BJ (cell line): Measurements from ENCODE around the gene LZTR1. TPM values are rescaled to one million over a fixed set of nuclear protein-coding genes. Genes with fewer than 3 reads are reported as not detected.
"Not testable (repeated sequence)": the region's sequence is repeated elsewhere in the genome, so short reads cannot be mapped to it uniquely, and the experiment has no call there.

Experiments used
- CTCF ChIA-PET: fragments of 350-600 bp; formaldehyde crosslinking; extraction: SDS; loops from one replicate; lab custom pipeline; 2021; ENCODE audit warnings: antibody characterized with exemption, inconsistent platforms; lab: Yijun Ruan, JAX
- POLR2A ChIA-PET: fragments of 300-600 bp; sonication (Branson Sonifier 250); formaldehyde crosslinking; extraction: SDS; loops from one replicate; lab custom pipeline; 2021; ENCODE audit warnings: antibody characterized with exemption; lab: Charles Lee
- DNase-seq: peaks from one replicate; pipeline ENCODE4 v3.0.0-alpha.2; 2011; ENCODE audit warnings: low read depth
- H3K27me3 ChIP-seq: 2 replicates; pipeline ENCODE4 v1.6.0; 2011; ENCODE audit warnings: low read length; ENCODE audit not compliant: control insufficient read depth, insufficient read depth
- H3K36me3 ChIP-seq: 2 replicates; pipeline ENCODE4 v1.5.1; 2011; ENCODE audit warnings: low read length; ENCODE audit not compliant: control insufficient read depth, insufficient read depth
- H3K4me3 ChIP-seq: 2 replicates; pipeline ENCODE4 v1.5.1; 2011; ENCODE audit warnings: low read depth, mild to moderate bottlenecking, control low read depth, low read length
- CTCF ChIP-seq: IDR thresholded peaks from 2 replicates; pipeline ENCODE4 v1.5.1; 2011; ENCODE audit warnings: low read depth, mild to moderate bottlenecking, control low read depth, inconsistent platforms, low read length, moderate library complexity; ENCODE audit not compliant: insufficient read depth
- polyA plus RNA-seq: library from polyadenylated mRNA; depleted of rRNA; stranded (reverse); fragments of >200 nt; gene quantifications from 2 replicates; pipeline ENCODE4 v1.2.3, GENCODE V29; 2011

Gene LZTR1
- polyA plus RNA-seq, 1 experiment = 45.9 TPM

- CTCF ChIA-PET = interaction anchor here (0.9 to 2.1 kb wide), 4 partner anchors 10 to 114 kb away, joined by 3 to 5 read pairs (median 4); partner anchors contain the start of gene LZTR1
- POLR2A ChIA-PET = no interaction called here
- Histone ChIP-seq H3K27me3 (no peaks in the 10 kb centered on the region), H3K36me3 (peaks cover 22% of the 10 kb centered on the region), H3K4me3 (peak overlapping the region; percentile 71)
- no peak for DNase-seq
- 0 out of 2 replicates have a peak, but pooled peaks have one; percentile 8 for TF ChIP-seq CTCF
Measured at GRCh38 chr22:21000207-21000986, 18.3 kb downstream of the LZTR1 start.

- peaks cover 20% of the 10 kb centered on the region for H3K36me3 ChIP-seq
- DNase-seq = no peak
- POLR2A ChIA-PET = no interaction called here
Measured at GRCh38 chr22:21000987-21001600, 19.0 kb downstream of the LZTR1 start.

GRCh38 chr22:21001601-21002325 lies 19.7 kb downstream of the LZTR1 start, which contains the start of gene THAP7:
THAP7 (minus strand) TSS chr22:21002118; CDS start chr22:21001911, 207 bp downstream.
- POLR2A ChIA-PET = interaction anchor here (0.7 kb wide), 1 partner anchor 28 kb away, joined by 3 read pairs; no protein-coding TSS in a partner anchor
- CTCF ChIA-PET = interaction anchor here (0.7 to 2.3 kb wide), 10 partner anchors 12 to 116 kb away, joined by 3 to 10 read pairs (median 4); partner anchors contain the start of genes LZTR1 and P2RX6
- Histone ChIP-seq H3K27me3 (no peaks in the 10 kb centered on the region), H3K36me3 (peaks cover 17% of the 10 kb centered on the region), H3K4me3 (peak within 1 kb of the TSS; percentile 71)
- TF ChIP-seq CTCF = no peak
- peak; percentile 59 for DNase-seq

More at GRCh38 chr22:21000987-21001600, 19.0 kb downstream of the LZTR1 start:
- peak overlapping the region; percentile 71 for H3K4me3 ChIP-seq
- TF ChIP-seq CTCF = no peak
- CTCF ChIA-PET = interaction anchor here (0.7 to 1.5 kb wide), 4 partner anchors 11 to 115 kb away, joined by 3 to 5 read pairs (median 4); partner anchors contain the start of genes LZTR1 and P2RX6
- no peaks in the 10 kb centered on the region for H3K27me3 ChIP-seq

GRCh38 chr22:21003782-21004181 lies 21.7 kb downstream of the LZTR1 start:
- DNase-seq = no peak
- no peak for TF ChIP-seq CTCF
- H3K27me3 ChIP-seq = no peaks in the 10 kb centered on the region
- H3K4me3 ChIP-seq = no peak overlapping the region
- peaks cover 12% of the 10 kb centered on the region for H3K36me3 ChIP-seq
- ChIA-PET CTCF (interaction anchor here (0.9 to 2.3 kb wide), 2 partner anchors 16 to 99 kb away, joined by 4 to 10 read pairs; no protein-coding TSS in a partner anchor), POLR2A (no interaction called here)

- H3K4me3 ChIP-seq, H3K27me3 ChIP-seq, H3K36me3 ChIP-seq, POLR2A ChIA-PET, DNase-seq: not testable (repeated sequence)
- CTCF ChIA-PET = interaction anchor here (1.3 kb wide), 1 partner anchor 15 kb away, joined by 3 read pairs; no protein-coding TSS in a partner anchor
Measured at GRCh38 chr22:21009208-21009607, 27.1 kb downstream of the LZTR1 start.
